Measurements from ENCODE around the gene P4HA3.

DNA sequence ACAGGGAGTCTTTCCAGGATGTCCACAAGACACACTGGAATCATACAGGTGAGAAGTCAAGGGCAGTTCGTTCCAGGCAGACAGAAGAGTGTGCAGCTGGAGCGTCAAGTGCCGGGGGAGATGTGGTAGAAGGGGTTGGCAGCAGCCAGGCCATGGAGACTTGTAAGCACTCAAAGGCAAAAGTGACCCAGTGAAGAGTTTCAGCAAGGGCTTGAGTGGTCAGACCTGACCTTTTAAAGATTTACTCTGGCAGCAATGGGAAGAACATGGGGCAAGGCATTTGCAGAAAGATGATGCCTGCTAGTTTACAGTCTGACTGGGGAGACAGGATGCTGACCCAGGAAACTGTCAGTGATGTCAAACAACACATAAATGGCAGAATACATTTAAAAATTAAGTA lies 29.0 kb downstream of the P4HA3 start:
- TF ChIP-seq, protein P1, sequence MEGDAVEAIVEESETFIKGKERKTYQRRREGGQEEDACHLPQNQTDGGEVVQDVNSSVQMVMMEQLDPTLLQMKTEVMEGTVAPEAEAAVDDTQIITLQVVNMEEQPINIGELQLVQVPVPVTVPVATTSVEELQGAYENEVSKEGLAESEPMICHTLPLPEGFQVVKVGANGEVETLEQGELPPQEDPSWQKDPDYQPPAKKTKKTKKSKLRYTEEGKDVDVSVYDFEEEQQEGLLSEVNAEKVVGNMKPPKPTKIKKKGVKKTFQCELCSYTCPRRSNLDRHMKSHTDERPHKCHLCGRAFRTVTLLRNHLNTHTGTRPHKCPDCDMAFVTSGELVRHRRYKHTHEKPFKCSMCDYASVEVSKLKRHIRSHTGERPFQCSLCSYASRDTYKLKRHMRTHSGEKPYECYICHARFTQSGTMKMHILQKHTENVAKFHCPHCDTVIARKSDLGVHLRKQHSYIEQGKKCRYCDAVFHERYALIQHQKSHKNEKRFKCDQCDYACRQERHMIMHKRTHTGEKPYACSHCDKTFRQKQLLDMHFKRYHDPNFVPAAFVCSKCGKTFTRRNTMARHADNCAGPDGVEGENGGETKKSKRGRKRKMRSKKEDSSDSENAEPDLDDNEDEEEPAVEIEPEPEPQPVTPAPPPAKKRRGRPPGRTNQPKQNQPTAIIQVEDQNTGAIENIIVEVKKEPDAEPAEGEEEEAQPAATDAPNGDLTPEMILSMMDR (IDR thresholded peaks at IDR 0.05; ENCODE audit: insufficient read depth, low read length): no peak
- TF ChIP-seq POLR2AphosphoS5 (IDR thresholded peaks at IDR 0.05; ENCODE audit: low read depth): no peak
- no peak for TF ChIP-seq SPI1 (IDR thresholded peaks at IDR 0.05; ENCODE audit: borderline replicate concordance, low read depth)
